Natural killer cell (primary cell): ENCODE data around the gene IFNA1. TPM values are rescaled to one million over a fixed set of nuclear protein-coding genes. Genes with fewer than 3 reads are reported as not detected.

ENCODE experiments used
- ATAC-seq, 3 donors: fragments of 150-1000 bp in 2 of 3; fragments of 200-7000 bp in 1 of 3; cut with Tn5 transposase; 1 replicate in 1 of 3; 2 replicates in 2 of 3; pipeline ENCODE4 v1.10.0; 2021; ENCODE audit warnings: mild to moderate bottlenecking in 2 of 3, moderate library complexity in 2 of 3
- DNase-seq, 2 donors: peaks; one replicate each; pipeline versions ENCODE4 v3.0.0 to v3.0.0-alpha.2; 2013 to 2021; ENCODE audit warnings: mixed read lengths in 1 of 2
- H3K27ac ChIP-seq: one replicate; pipeline ENCODE4 v1.5.1; 2013; ENCODE audit warnings: mild to moderate bottlenecking, low read length
- H3K27me3 ChIP-seq: one replicate; pipeline ENCODE4 v1.6.1; 2013; ENCODE audit warnings: low read length; ENCODE audit not compliant: control insufficient read depth, insufficient read depth
- H3K36me3 ChIP-seq: one replicate; pipeline ENCODE4 v1.6.1; 2013; ENCODE audit warnings: low read length; ENCODE audit not compliant: control insufficient read depth, insufficient read depth
- H3K4me1 ChIP-seq: one replicate; pipeline ENCODE4 v1.6.1; 2013; ENCODE audit warnings: low read length; ENCODE audit not compliant: control insufficient read depth, insufficient read depth
- H3K4me3 ChIP-seq: one replicate; pipeline ENCODE4 v1.5.1; 2013; ENCODE audit warnings: low read length
- H3K9me3 ChIP-seq: one replicate; pipeline ENCODE4 v1.6.1; 2013; ENCODE audit warnings: low read length; ENCODE audit not compliant: control insufficient read depth, insufficient read depth
- H3K27ac Mint-ChIP-seq, 2 donors: one replicate each; pipeline ENCODE4 v1.8.0; 2022; ENCODE audit warnings: mild to moderate bottlenecking in 2 of 2, mixed read lengths in 2 of 2, moderate library complexity in 1 of 2
- H3K27me3 Mint-ChIP-seq, 2 donors: one replicate each; pipeline ENCODE4 v1.8.0; 2022; ENCODE audit warnings: low read depth in 2 of 2, mixed read lengths in 2 of 2
- H3K36me3 Mint-ChIP-seq: one replicate; pipeline ENCODE4 v1.8.0; 2022; ENCODE audit warnings: mixed read lengths
- H3K4me1 Mint-ChIP-seq, 2 donors: one replicate each; pipeline ENCODE4 v1.8.0; 2022; ENCODE audit warnings: mixed read lengths in 2 of 2
- H3K4me3 Mint-ChIP-seq: one replicate; pipeline ENCODE4 v1.8.0; 2022; ENCODE audit warnings: mild to moderate bottlenecking, moderate library complexity, mixed read lengths
- H3K9me3 Mint-ChIP-seq, 2 donors: one replicate each; pipeline ENCODE4 v1.8.0; 2022; ENCODE audit warnings: mixed read lengths in 2 of 2
- CTCF ChIP-seq: fragments of 200-600 bp; IDR thresholded peaks from one replicate; pipeline ENCODE4 v1.8.0; 2022; ENCODE audit warnings: antibody characterized with exemption
- WGBS: methylation state at CpG from one replicate; pipeline ENCODE4 v1.1.7; 2013; ENCODE audit warnings: missing lambda C conversion rate; ENCODE audit not compliant: insufficient coverage; 5-methylcytosine and 5-hydroxymethylcytosine counted together
- intact Hi-C: fragments of 100-400 bp; cut with micrococcal nuclease; formaldehyde crosslinking; loops from one replicate; pipeline ENCODE4 v1.14.2; 2022
- total RNA-seq, 4 donors: library from RNA; stranded (reverse); fragments of 120-200 nt in 1 of 4; gene quantifications; one replicate each; pipeline versions ENCODE4 v1.2.3 to v1.2.4, GENCODE V29; 2013 to 2022

The IFNA1 gene
- total RNA-seq, 3 donors from 2014 or later (not counting 1 experiment from before 2014, with no cell fraction given), result not detected

- H3K27ac ChIP-seq, result no peak overlapping the region
- H3K4me1 Mint-ChIP-seq, result no peaks in the 10 kb centered on the region
- no peak overlapping the region for H3K4me3 ChIP-seq
- H3K27ac Mint-ChIP-seq, result no peak overlapping the region
- no peak for TF ChIP-seq CTCF
- H3K36me3 Mint-ChIP-seq, result no peaks in the 10 kb centered on the region
- H3K36me3 ChIP-seq, result no peaks in the 10 kb centered on the region
- peaks cover 6 to 30% of the 10 kb centered on the region in 2 donors for H3K27me3 Mint-ChIP-seq
- intact Hi-C loops, result no loop called here
- DNase-seq (no peak), ATAC-seq (no peak)
- H3K27me3 ChIP-seq, result peaks cover 3% of the 10 kb centered on the region
- no peaks in the 10 kb centered on the region for H3K4me1 ChIP-seq
- WGBS, result 94% methylated on average over 2 of the region's 3 CpGs
- H3K4me3 Mint-ChIP-seq, result no peak overlapping the region
- H3K9me3 Mint-ChIP-seq, result no peaks in the 10 kb centered on the region
- no peaks in the 10 kb centered on the region for H3K9me3 ChIP-seq
Measured at GRCh38 chr9:21473236-21473635, 33.0 kb downstream of the IFNA1 start.

GRCh38 chr9:21477466-21477865, 37.2 kb downstream of the IFNA1 start:
- Histone ChIP-seq H3K4me1 (no peaks in the 10 kb centered on the region), H3K27ac (no peak overlapping the region), H3K36me3 (no peaks in the 10 kb centered on the region), H3K4me3 (no peak overlapping the region), H3K9me3 (no peaks in the 10 kb centered on the region), H3K27me3 (peaks cover 3% of the 10 kb centered on the region)
- Mint-ChIP-seq H3K27me3 (peaks cover 4 to 22% of the 10 kb centered on the region in 2 donors), H3K4me1 (no peaks in the 10 kb centered on the region), H3K4me3 (no peak overlapping the region), H3K9me3 (no peaks in the 10 kb centered on the region), H3K27ac (no peak overlapping the region), H3K36me3 (no peaks in the 10 kb centered on the region)
- no peak for DNase-seq
- 71% methylated on average over 2 of the region's 2 CpGs for WGBS
- ATAC-seq, result no peak
- intact Hi-C loops, result no loop called here
- no peak for TF ChIP-seq CTCF

GRCh38 chr9:21479152-21479702, 39.0 kb downstream of the IFNA1 start:
- no peak overlapping the region for H3K4me3 Mint-ChIP-seq
- intact Hi-C loops, result no loop called here
- Histone ChIP-seq H3K9me3 (no peaks in the 10 kb centered on the region), H3K4me1 (no peaks in the 10 kb centered on the region), H3K36me3 (no peaks in the 10 kb centered on the region), H3K27ac (no peak overlapping the region), H3K27me3 (peaks cover 3% of the 10 kb centered on the region), H3K4me3 (no peak overlapping the region)
- 84% methylated on average over 7 of the region's 8 CpGs for WGBS
- H3K4me1 Mint-ChIP-seq, result no peaks in the 10 kb centered on the region
- no peak for ATAC-seq
- no peaks in the 10 kb centered on the region for H3K9me3 Mint-ChIP-seq
- H3K27ac Mint-ChIP-seq, result no peak overlapping the region
- TF ChIP-seq CTCF, result no peak
- no peak for DNase-seq
- H3K36me3 Mint-ChIP-seq, result no peaks in the 10 kb centered on the region
- H3K27me3 Mint-ChIP-seq, result peaks cover 6 to 23% of the 10 kb centered on the region in 2 donors

- TF ChIP-seq CTCF, result no peak
- no peaks in the 10 kb centered on the region for H3K27me3 ChIP-seq
- no peaks in the 10 kb centered on the region for H3K36me3 Mint-ChIP-seq
- H3K9me3 Mint-ChIP-seq, result peaks cover 0 to 7% of the 10 kb centered on the region in 2 donors
- ATAC-seq, result no peak
- no peak overlapping the region for H3K27ac Mint-ChIP-seq
- no CpG with 5 or more reads among the region's 1 CpG for WGBS
- no peak for DNase-seq
- H3K4me1 Mint-ChIP-seq, result no peaks in the 10 kb centered on the region
- peaks cover 15 to 22% of the 10 kb centered on the region in 2 donors for H3K27me3 Mint-ChIP-seq
- no peaks in the 10 kb centered on the region for H3K36me3 ChIP-seq
- no peak overlapping the region for H3K27ac ChIP-seq
- H3K4me3 ChIP-seq, result no peak overlapping the region
- H3K9me3 ChIP-seq, result no peaks in the 10 kb centered on the region
- no peak overlapping the region for H3K4me3 Mint-ChIP-seq
- H3K4me1 ChIP-seq, result no peaks in the 10 kb centered on the region
- intact Hi-C loops, result no loop called here
Measured at GRCh38 chr9:21481470-21482056, 41.3 kb downstream of the IFNA1 start.
